Measurements from ENCODE around the gene KLHL15. TPM values are rescaled to one million over a fixed set of nuclear protein-coding genes. Genes with fewer than 3 reads are reported as not detected.

KLHL15 gene
- total and polyA plus RNA-seq, 7 experiments from 2014 or later: 2.1 to 20.9 (median 9.8) TPM

GRCh38 chrX:23953908-23954269 lies 73.1 kb downstream of the KLHL15 start:
- peak overlapping the region; percentile 84 for H3K4me3 ChIP-seq (ENCODE audit: low read length)
- Mint-ChIP-seq H3K4me1 (peaks cover 7 to 55% (median 19%) of the 10 kb centered on the region in 7 donors), H3K27ac (peak overlapping the region; percentile 78 to 99 (median 91)), H3K27me3 (no peaks in the 10 kb centered on the region), H3K4me3 (peak overlapping the region; percentile 72 to 97 (median 88)), H3K9me3 (no peaks in the 10 kb centered on the region), H3K36me3 (no peaks in the 10 kb centered on the region)
- H3K27me3 ChIP-seq (ENCODE audit: control insufficient read depth in 2 of 2, insufficient read depth in 2 of 2, low read length in 2 of 2): no peaks in the 10 kb centered on the region
- H3K36me3 ChIP-seq (ENCODE audit: control insufficient read depth in 2 of 3, insufficient read depth in 3 of 3, low read length in 3 of 3): no peaks in the 10 kb centered on the region
- H3K27ac ChIP-seq (ENCODE audit: low read depth, low read length): peak overlapping the region; percentile 80
- H3K9me3 ChIP-seq (ENCODE audit: control insufficient read depth in 2 of 3, low read length in 3 of 3): no peaks in the 10 kb centered on the region
- intact Hi-C loops (cut with micrococcal nuclease): loop anchor here (1.0 to 5.0 kb wide), 7 partner anchors 23 to 198 kb away; partner anchors contain the start of genes CXorf58 (in 2 of the 2), EIF2S3 (in 2 of the 2) and SAT1 (in 2 of the 2)
- H3K4me1 ChIP-seq (ENCODE audit: control insufficient read depth in 2 of 2, insufficient read depth in 2 of 2, low read length in 2 of 2): peaks cover 0 to 12% of the 10 kb centered on the region in 2 donors
- CTCF ChIA-PET: interaction anchor here (1.1 to 1.3 kb wide), 2 partner anchors 31 to 45 kb away, joined by 3 to 6 read pairs; no protein-coding TSS in a partner anchor
- POLR2A ChIA-PET: interaction anchor here (0.8 to 2.1 kb wide), 5 partner anchors 8 to 265 kb away, joined by 3 to 15 read pairs (median 5); partner anchors contain the start of genes EIF2S3 and KLHL15
- peak; percentile 50 for ATAC-seq
- peak in 4 of 9 donors; percentile 10 to 23 (median 18) for DNase-seq

DNA sequence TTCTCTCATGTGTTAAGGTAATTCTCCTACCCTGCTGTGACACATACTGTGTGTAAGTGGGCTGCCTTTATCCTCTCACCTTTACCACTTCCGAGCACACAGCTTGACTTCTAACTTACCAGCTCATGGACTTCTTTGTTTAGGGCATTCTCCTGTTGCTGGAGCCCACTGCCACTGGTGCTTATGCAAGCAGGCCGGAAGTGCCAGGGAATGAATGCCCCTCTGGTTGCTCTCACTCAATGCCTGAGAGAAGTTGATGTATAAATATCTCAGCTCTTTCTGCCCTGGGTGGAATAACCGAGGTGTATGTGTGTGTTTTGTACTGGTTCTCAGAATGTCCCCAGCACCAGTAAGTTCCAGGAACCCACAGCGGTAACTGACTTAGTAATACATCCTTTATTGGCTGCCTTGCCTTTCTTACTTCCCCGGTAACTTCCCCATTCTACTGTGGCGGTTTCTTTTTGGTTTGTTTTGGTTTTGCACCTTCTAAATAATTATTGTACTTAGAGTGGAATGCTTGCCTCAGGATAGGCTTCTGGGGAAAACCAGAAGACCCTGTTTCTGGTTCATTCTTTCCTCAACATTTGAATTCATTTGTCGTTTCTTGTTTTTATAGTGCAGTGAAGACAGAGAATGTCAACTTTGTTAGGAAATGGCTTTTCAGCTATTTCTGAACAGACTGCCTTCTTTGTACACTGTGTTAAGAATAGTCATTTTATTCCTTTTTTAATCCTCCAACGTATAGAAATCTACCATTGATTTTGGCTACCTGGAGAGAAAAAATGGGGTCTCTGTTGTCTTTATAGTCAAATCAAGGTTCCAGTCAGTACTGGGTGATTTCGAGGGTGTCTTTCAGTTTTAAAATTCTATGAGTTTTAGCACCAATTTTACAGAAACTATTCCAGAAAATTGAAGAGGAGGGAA lies 73.7 kb downstream of the KLHL15 start:
- Histone ChIP-seq H3K36me3 (ENCODE audit: control insufficient read depth in 2 of 3, insufficient read depth in 3 of 3, low read length in 3 of 3) (no peaks in the 10 kb centered on the region), H3K4me1 (ENCODE audit: control insufficient read depth in 2 of 2, insufficient read depth in 2 of 2, low read length in 2 of 2) (peaks cover 0 to 12% of the 10 kb centered on the region in 2 donors), H3K9me3 (ENCODE audit: control insufficient read depth in 2 of 3, low read length in 3 of 3) (no peaks in the 10 kb centered on the region), H3K27ac (ENCODE audit: low read depth, low read length) (peak overlapping the region; percentile 80), H3K4me3 (ENCODE audit: low read length) (peak overlapping the region; percentile 84), H3K27me3 (ENCODE audit: control insufficient read depth in 2 of 2, insufficient read depth in 2 of 2, low read length in 2 of 2) (no peaks in the 10 kb centered on the region)
- Mint-ChIP-seq H3K27ac (peak overlapping the region; percentile 78 to 99 (median 91)), H3K36me3 (peaks cover 0 to under 1% (median 0%) of the 10 kb centered on the region in 5 donors), H3K9me3 (no peaks in the 10 kb centered on the region), H3K4me1 (peaks cover 7 to 55% (median 20%) of the 10 kb centered on the region in 7 donors), H3K27me3 (no peaks in the 10 kb centered on the region), H3K4me3 (peak overlapping the region; percentile 72 to 97 (median 88))
- ChIA-PET POLR2A (interaction anchor here (0.6 to 2.1 kb wide), 8 partner anchors 9 to 265 kb away, joined by 3 to 15 read pairs (median 3); partner anchors contain the start of genes APOO, CXorf58, EIF2S3 and KLHL15), CTCF (interaction anchor here (1.1 to 1.7 kb wide), 2 partner anchors 45 to 47 kb away, joined by 3 to 5 read pairs; no protein-coding TSS in a partner anchor)
- peak in 8 of 9 donors; percentile 31 to 63 (median 46) for DNase-seq
- intact Hi-C loops (cut with micrococcal nuclease): loop anchor here (1.0 to 5.0 kb wide), 6 partner anchors 22 to 199 kb away; partner anchors contain the start of genes CXorf58 (in 2 of the 2), EIF2S3 (in 2 of the 2) and SAT1 (in 2 of the 2)
- ATAC-seq: peak; percentile 93

DNA sequence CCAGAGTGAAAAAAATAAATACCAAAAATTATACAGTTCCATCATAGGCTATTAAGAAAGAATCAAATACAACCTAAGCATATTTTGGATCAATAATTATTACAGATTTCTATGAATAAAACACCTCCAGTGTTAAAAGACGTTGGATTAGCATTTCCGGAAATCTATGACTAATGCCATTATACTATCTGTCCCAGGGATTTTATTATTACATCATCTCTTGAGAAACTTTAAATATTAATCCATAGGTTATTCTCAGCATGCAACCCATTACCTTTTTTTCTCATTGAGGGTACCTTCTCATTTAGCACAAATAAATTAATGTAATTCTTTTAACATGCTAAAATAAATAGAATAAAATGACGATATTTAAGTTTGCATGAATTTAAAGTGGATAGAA lies 74.6 kb downstream of the KLHL15 start:
- peak overlapping the region; percentile 33 to 89 (median 87) for H3K4me3 Mint-ChIP-seq
- Histone ChIP-seq H3K9me3 (ENCODE audit: control insufficient read depth in 2 of 3, low read length in 3 of 3) (no peaks in the 10 kb centered on the region), H3K27me3 (ENCODE audit: control insufficient read depth in 2 of 2, insufficient read depth in 2 of 2, low read length in 2 of 2) (no peaks in the 10 kb centered on the region), H3K36me3 (ENCODE audit: control insufficient read depth in 2 of 3, insufficient read depth in 3 of 3, low read length in 3 of 3) (no peaks in the 10 kb centered on the region), H3K4me3 (ENCODE audit: low read length) (peak overlapping the region; percentile 84), H3K27ac (ENCODE audit: low read depth, low read length) (peak overlapping the region; percentile 80), H3K4me1 (ENCODE audit: control insufficient read depth in 2 of 2, insufficient read depth in 2 of 2, low read length in 2 of 2) (peaks cover 0 to 12% of the 10 kb centered on the region in 2 donors)
- H3K4me1 Mint-ChIP-seq: peaks cover 5 to 55% (median 23%) of the 10 kb centered on the region in 7 donors
- peaks cover 0 to 1% (median 0%) of the 10 kb centered on the region in 5 donors for H3K36me3 Mint-ChIP-seq
- intact Hi-C loops (cut with micrococcal nuclease): loop anchor here (2.0 to 5.0 kb wide), 3 partner anchors 22 to 200 kb away; partner anchors contain the start of gene SAT1 (in 2 of the 2)
- DNase-seq (no peak), ATAC-seq (no peak)
- ChIA-PET POLR2A (interaction anchor here (0.6 to 2.1 kb wide), 7 partner anchors 9 to 102 kb away, joined by 3 to 15 read pairs (median 3); partner anchors contain the start of genes APOO, CXorf58, EIF2S3 and KLHL15), CTCF (interaction anchor here (0.6 to 1.7 kb wide), 2 partner anchors 46 to 165 kb away, joined by 5 to 6 read pairs; no protein-coding TSS in a partner anchor)
- no peaks in the 10 kb centered on the region for H3K9me3 Mint-ChIP-seq
- H3K27ac Mint-ChIP-seq: peak overlapping the region in 7 of 9 donors; percentile 25 to 98 (median 88)
- no peaks in the 10 kb centered on the region for H3K27me3 Mint-ChIP-seq

- DNase-seq: no peak
- ATAC-seq: no peak
- no peaks in the 10 kb centered on the region for H3K4me1 ChIP-seq (ENCODE audit: control insufficient read depth in 2 of 2, insufficient read depth in 2 of 2, low read length in 2 of 2)
- H3K9me3 Mint-ChIP-seq: no peaks in the 10 kb centered on the region
- H3K27ac Mint-ChIP-seq: no peak overlapping the region
- peaks cover 0 to 7% (median 5%) of the 10 kb centered on the region in 5 donors for H3K36me3 Mint-ChIP-seq
- POLR2A ChIA-PET: no interaction called here
- H3K4me1 Mint-ChIP-seq: peaks cover 0 to 12% (median 2%) of the 10 kb centered on the region in 7 donors
- no peaks in the 10 kb centered on the region for H3K9me3 ChIP-seq (ENCODE audit: control insufficient read depth in 2 of 3, low read length in 3 of 3)
- H3K27me3 Mint-ChIP-seq: no peaks in the 10 kb centered on the region
- H3K4me3 Mint-ChIP-seq: no peak overlapping the region
- H3K27ac ChIP-seq (ENCODE audit: low read depth, low read length): no peak overlapping the region
- H3K36me3 ChIP-seq (ENCODE audit: control insufficient read depth in 2 of 3, insufficient read depth in 3 of 3, low read length in 3 of 3): no peaks in the 10 kb centered on the region
- no peaks in the 10 kb centered on the region for H3K27me3 ChIP-seq (ENCODE audit: control insufficient read depth in 2 of 2, insufficient read depth in 2 of 2, low read length in 2 of 2)
- no peak overlapping the region for H3K4me3 ChIP-seq (ENCODE audit: low read length)
- intact Hi-C loops (cut with micrococcal nuclease): no loop called here
- CTCF ChIA-PET: no interaction called here
Measured at GRCh38 chrX:23945206-23945605, 81.8 kb downstream of the KLHL15 start.

DNA sequence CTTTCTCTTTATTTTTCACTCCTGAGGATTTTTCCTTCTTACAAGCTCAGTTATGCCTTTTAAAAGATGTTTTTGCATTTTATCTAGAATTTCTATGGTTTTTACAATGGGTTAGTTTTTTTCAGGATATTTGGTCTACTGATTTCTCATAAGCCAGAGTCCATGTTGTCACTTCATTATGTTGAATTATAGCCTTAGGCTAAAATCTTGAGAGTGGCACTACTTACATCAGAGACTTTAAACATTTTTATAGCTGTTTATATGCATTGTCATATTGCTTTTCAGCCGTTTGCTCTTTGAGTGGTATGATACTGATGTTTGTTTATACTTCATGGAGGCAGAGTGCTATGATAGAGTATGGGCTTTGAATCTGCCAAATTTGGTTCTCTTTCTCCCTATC lies 82.8 kb downstream of the KLHL15 start:
- Histone ChIP-seq H3K4me3 (ENCODE audit: low read length) (no peak overlapping the region), H3K36me3 (ENCODE audit: control insufficient read depth in 2 of 3, insufficient read depth in 3 of 3, low read length in 3 of 3) (no peaks in the 10 kb centered on the region), H3K27ac (ENCODE audit: low read depth, low read length) (no peak overlapping the region), H3K4me1 (ENCODE audit: control insufficient read depth in 2 of 2, insufficient read depth in 2 of 2, low read length in 2 of 2) (no peaks in the 10 kb centered on the region), H3K27me3 (ENCODE audit: control insufficient read depth in 2 of 2, insufficient read depth in 2 of 2, low read length in 2 of 2) (no peaks in the 10 kb centered on the region), H3K9me3 (ENCODE audit: control insufficient read depth in 2 of 3, low read length in 3 of 3) (no peaks in the 10 kb centered on the region)
- Mint-ChIP-seq H3K36me3 (peaks cover 0 to 7% (median 5%) of the 10 kb centered on the region in 5 donors), H3K9me3 (no peaks in the 10 kb centered on the region), H3K4me3 (no peak overlapping the region), H3K27me3 (no peaks in the 10 kb centered on the region), H3K4me1 (peaks cover 0 to 9% (median 1%) of the 10 kb centered on the region in 7 donors), H3K27ac (peak overlapping the region in 1 of 9 donors; percentile 3)
- intact Hi-C loops (cut with micrococcal nuclease): no loop called here
- DNase-seq (no peak), ATAC-seq (no peak)
- ChIA-PET CTCF (no interaction called here), POLR2A (no interaction called here)

GRCh38 chrX:23939203-23939602 lies 87.8 kb downstream of the KLHL15 start:
- H3K4me3 Mint-ChIP-seq: no peak overlapping the region
- H3K4me3 ChIP-seq (ENCODE audit: low read length): no peak overlapping the region
- no peaks in the 10 kb centered on the region for H3K9me3 ChIP-seq (ENCODE audit: control insufficient read depth in 2 of 3, low read length in 3 of 3)
- ATAC-seq: no peak
- H3K27ac ChIP-seq (ENCODE audit: low read depth, low read length): no peak overlapping the region
- no peaks in the 10 kb centered on the region for H3K27me3 Mint-ChIP-seq
- intact Hi-C loops (cut with micrococcal nuclease): no loop called here
- H3K36me3 ChIP-seq (ENCODE audit: control insufficient read depth in 2 of 3, insufficient read depth in 3 of 3, low read length in 3 of 3): no peaks in the 10 kb centered on the region
- peaks cover 0 to 7% (median 0%) of the 10 kb centered on the region in 5 donors for H3K36me3 Mint-ChIP-seq
- no peaks in the 10 kb centered on the region for H3K27me3 ChIP-seq (ENCODE audit: control insufficient read depth in 2 of 2, insufficient read depth in 2 of 2, low read length in 2 of 2)
- H3K9me3 Mint-ChIP-seq: peaks cover 0 to 1% (median 0%) of the 10 kb centered on the region in 11 donors
- H3K27ac Mint-ChIP-seq: no peak overlapping the region
- no peak for DNase-seq
- no peaks in the 10 kb centered on the region for H3K4me1 ChIP-seq (ENCODE audit: control insufficient read depth in 2 of 2, insufficient read depth in 2 of 2, low read length in 2 of 2)
- POLR2A ChIA-PET: no interaction called here
- CTCF ChIA-PET: interaction anchor here (1.4 kb wide), 1 partner anchor 38 kb away, joined by 3 read pairs; no protein-coding TSS in a partner anchor
- peaks cover 0 to 1% (median 0%) of the 10 kb centered on the region in 7 donors for H3K4me1 Mint-ChIP-seq

Measured in naive thymus-derived CD4-positive, alpha-beta T cell (primary cell).